Tibial nerve (tissue), 4 donors: ENCODE data around the gene ANKS6. TPM values are rescaled to one million over a fixed set of nuclear protein-coding genes. Genes with fewer than 3 reads are reported as not detected.

Experiments
- DNase-seq, 2 donors: peaks; one replicate each; pipeline ENCODE4 v3.0.0-alpha.2; 2019; ENCODE audit warnings: low spot score in 2 of 2
- H3K27ac ChIP-seq, 4 donors: fragments of 200-600 bp; sonication (generic) in 3 of 4; one replicate each; pipeline ENCODE4 v1.5.1; 2017 to 2019; ENCODE audit warnings: mild to moderate bottlenecking in 1 of 4
- H3K27me3 ChIP-seq, 2 donors: fragments of 200-600 bp; sonication (generic) in 1 of 2; one replicate each; pipeline versions ENCODE4 v1.5.1 to v1.6.0; 2017 to 2019
- H3K36me3 ChIP-seq, 3 donors: fragments of 200-600 bp; sonication (generic); one replicate each; pipeline ENCODE4 v1.5.1; 2018 to 2019
- H3K4me1 ChIP-seq, 4 donors: fragments of 200-600 bp; sonication (generic) in 3 of 4; one replicate each; pipeline ENCODE4 v1.5.1; 2017 to 2019
- H3K4me3 ChIP-seq, 4 donors: fragments of 200-600 bp; sonication (generic) in 3 of 4; one replicate each; pipeline ENCODE4 v1.5.1; 2017 to 2019; ENCODE audit warnings: mild to moderate bottlenecking in 1 of 4, moderate library complexity in 1 of 4
- H3K9me3 ChIP-seq, 4 donors: fragments of 200-600 bp; sonication (generic) in 3 of 4; one replicate each; pipeline ENCODE4 v1.5.1; 2017 to 2019
- EP300 ChIP-seq, 2 donors: sonication (generic); formaldehyde crosslinking; IDR thresholded peaks; one replicate each; pipeline ENCODE4 v1.6.1; 2017; ENCODE audit warnings: antibody characterized with exemption in 2 of 2, mild to moderate bottlenecking in 1 of 2
- POLR2A ChIP-seq, 2 donors: fragments of 450-650 bp; IDR thresholded peaks; one replicate each; pipeline ENCODE4 v1.6.1; 2017; ENCODE audit warnings: antibody characterized with exemption in 2 of 2, mild to moderate bottlenecking in 2 of 2, moderate library complexity in 2 of 2
- WGBS, 2 donors: methylation state at CpG; one replicate each; pipeline ENCODE4 v1.1.5; 2018; 5-methylcytosine and 5-hydroxymethylcytosine counted together
- total RNA-seq, 4 donors: library from RNA; depleted of rRNA; stranded (reverse); fragments of >200 nt; gene quantifications; one replicate each; pipeline ENCODE4 v1.1.0, GENCODE V29; 2016
- TF ChIP-seq, protein P1 (sequence below), 5 experiments: fragments of 200-600 bp in 3 of 5; fragments of 450-650 bp in 2 of 5; sonication (generic) in 3 of 5; IDR thresholded peaks; one replicate each; pipeline ENCODE4 v1.5.1; 2016 to 2019; ENCODE audit warnings: antibody characterized with exemption in 5 of 5, mild to moderate bottlenecking in 3 of 5, moderate library complexity in 2 of 5

The ANKS6 gene
- total RNA-seq, 4 donors from 2014 or later: 13.8 to 46.2 (median 27.9) TPM

DNA sequence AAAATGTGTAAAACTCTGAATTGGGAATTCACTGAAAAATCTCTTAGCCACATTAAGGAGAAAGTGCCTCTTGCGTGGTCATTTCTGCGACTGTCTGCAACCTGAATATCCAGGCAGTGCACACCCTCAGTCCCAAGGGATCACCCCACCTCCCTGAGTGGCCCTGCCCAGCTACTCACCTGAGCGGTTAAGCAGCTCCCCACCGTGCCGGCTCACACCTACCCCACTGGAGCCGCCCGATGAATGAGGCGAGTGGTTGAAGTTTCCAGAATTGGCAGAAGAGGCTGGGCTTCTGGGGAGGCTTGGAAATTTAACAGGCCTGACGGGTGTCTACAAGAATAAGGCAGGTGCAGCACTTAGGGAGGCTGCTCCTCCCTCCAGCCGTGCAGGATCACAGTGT lies 25.6 kb downstream of the ANKS6 start:
- H3K27me3 ChIP-seq: no peaks in the 10 kb centered on the region
- DNase-seq: no peak
- H3K4me3 ChIP-seq: no peak overlapping the region
- TF ChIP-seq, protein P1, sequence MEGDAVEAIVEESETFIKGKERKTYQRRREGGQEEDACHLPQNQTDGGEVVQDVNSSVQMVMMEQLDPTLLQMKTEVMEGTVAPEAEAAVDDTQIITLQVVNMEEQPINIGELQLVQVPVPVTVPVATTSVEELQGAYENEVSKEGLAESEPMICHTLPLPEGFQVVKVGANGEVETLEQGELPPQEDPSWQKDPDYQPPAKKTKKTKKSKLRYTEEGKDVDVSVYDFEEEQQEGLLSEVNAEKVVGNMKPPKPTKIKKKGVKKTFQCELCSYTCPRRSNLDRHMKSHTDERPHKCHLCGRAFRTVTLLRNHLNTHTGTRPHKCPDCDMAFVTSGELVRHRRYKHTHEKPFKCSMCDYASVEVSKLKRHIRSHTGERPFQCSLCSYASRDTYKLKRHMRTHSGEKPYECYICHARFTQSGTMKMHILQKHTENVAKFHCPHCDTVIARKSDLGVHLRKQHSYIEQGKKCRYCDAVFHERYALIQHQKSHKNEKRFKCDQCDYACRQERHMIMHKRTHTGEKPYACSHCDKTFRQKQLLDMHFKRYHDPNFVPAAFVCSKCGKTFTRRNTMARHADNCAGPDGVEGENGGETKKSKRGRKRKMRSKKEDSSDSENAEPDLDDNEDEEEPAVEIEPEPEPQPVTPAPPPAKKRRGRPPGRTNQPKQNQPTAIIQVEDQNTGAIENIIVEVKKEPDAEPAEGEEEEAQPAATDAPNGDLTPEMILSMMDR (IDR thresholded peaks at IDR 0.05): no peak
- TF ChIP-seq EP300 (IDR thresholded peaks at IDR 0.05): no peak
- no peak for TF ChIP-seq POLR2A (IDR thresholded peaks at IDR 0.05)
- H3K9me3 ChIP-seq: no peaks in the 10 kb centered on the region
- H3K36me3 ChIP-seq: peaks cover 0 to 89% (median 10%) of the 10 kb centered on the region in 3 donors
- WGBS, 2 donors: 93 to 96% methylated on average over 9 to 10 of the region's 10 CpGs
- no peaks in the 10 kb centered on the region for H3K4me1 ChIP-seq
- no peak overlapping the region for H3K27ac ChIP-seq

DNA sequence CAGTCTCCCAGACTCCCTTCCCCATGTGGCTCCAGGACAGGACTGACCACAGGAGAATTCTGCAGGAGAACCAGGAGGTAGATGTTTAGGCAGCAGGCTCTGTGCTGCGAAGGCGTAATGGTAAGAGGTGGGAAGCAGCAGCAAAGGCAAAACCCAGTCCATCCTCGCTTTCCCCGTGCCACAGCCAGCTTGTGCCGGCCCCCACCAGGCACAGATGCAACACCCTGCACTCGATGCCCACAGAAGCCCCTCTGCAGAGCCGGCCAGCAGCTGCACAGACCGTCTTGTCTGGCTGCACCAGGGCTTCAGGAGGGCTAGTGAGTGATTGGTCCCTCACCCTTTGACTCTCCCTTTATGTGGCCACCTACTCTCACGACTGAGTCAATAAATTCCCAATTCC lies 28.0 kb downstream of the ANKS6 start:
- Histone ChIP-seq H3K36me3 (peaks cover 0 to 98% (median 6%) of the 10 kb centered on the region in 3 donors), H3K27ac (no peak overlapping the region), H3K4me1 (no peaks in the 10 kb centered on the region), H3K27me3 (no peaks in the 10 kb centered on the region), H3K9me3 (peaks cover 0 to 16% (median 0%) of the 10 kb centered on the region in 4 donors), H3K4me3 (no peak overlapping the region)
- TF ChIP-seq POLR2A (IDR thresholded peaks at IDR 0.05) (no peak), EP300 (IDR thresholded peaks at IDR 0.05) (no peak)
- TF ChIP-seq, protein P1 (IDR thresholded peaks at IDR 0.05): no peak
- no peak for DNase-seq
- WGBS, 2 donors: 94 to 97% methylated on average over 9 of the region's 9 CpGs

DNA sequence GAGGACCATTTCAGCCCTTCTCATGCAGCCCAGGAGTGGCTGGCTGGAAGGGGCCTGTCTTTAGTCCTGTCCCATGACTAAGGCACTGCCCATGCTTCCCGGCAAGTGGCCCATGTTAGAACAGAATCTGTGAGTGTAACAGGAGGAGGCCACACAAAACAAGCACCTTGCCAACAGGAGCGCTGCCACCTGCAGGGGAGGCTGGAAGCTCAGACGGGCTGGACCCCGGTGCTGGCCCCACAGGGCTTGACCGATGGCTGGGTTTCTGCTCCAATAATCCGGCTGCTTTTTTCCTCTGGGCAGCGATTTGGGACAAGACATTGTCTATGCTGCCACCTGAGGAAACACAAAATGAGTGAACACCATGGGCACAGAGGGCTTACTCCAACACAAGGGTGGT lies 28.4 kb downstream of the ANKS6 start:
- no peaks in the 10 kb centered on the region for H3K4me1 ChIP-seq
- no peak for DNase-seq
- peaks cover 0 to 96% (median 6%) of the 10 kb centered on the region in 3 donors for H3K36me3 ChIP-seq
- TF ChIP-seq EP300 (IDR thresholded peaks at IDR 0.05) (no peak), POLR2A (IDR thresholded peaks at IDR 0.05) (no peak)
- TF ChIP-seq, protein P1 (IDR thresholded peaks at IDR 0.05): no peak
- H3K9me3 ChIP-seq: peaks cover 0 to 16% (median 0%) of the 10 kb centered on the region in 4 donors
- WGBS, 2 donors: 91 to 97% methylated on average over 7 of the region's 7 CpGs
- H3K27ac ChIP-seq: no peak overlapping the region
- no peaks in the 10 kb centered on the region for H3K27me3 ChIP-seq
- no peak overlapping the region for H3K4me3 ChIP-seq

DNA sequence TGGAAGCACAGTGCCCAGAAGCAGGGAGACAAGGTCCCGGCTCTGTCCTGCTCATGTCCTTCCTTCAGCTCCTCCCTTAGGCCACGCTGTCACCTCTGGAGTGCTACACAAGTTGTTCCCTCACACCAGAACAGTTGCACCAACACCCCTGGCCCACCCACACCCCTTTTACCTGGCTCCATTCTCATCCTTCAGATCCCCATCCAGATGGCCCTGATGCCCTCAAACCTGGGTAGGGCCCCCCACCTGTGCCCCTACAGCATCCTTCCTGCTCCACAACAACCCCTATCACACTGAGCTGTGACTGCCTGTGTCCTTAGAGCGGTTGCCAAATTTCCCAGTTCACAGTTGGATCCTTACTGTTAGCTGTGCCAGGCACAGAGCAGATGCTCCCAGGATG lies 29.2 kb downstream of the ANKS6 start:
- Histone ChIP-seq H3K27me3 (no peaks in the 10 kb centered on the region), H3K9me3 (peaks cover 0 to 16% (median 0%) of the 10 kb centered on the region in 4 donors), H3K4me1 (no peaks in the 10 kb centered on the region), H3K4me3 (no peak overlapping the region), H3K27ac (no peak overlapping the region), H3K36me3 (peaks cover 0 to 95% (median 6%) of the 10 kb centered on the region in 3 donors)
- TF ChIP-seq, protein P1 (IDR thresholded peaks at IDR 0.05): no peak
- no peak for TF ChIP-seq POLR2A (IDR thresholded peaks at IDR 0.05)
- no peak for TF ChIP-seq EP300 (IDR thresholded peaks at IDR 0.05)
- no peak for DNase-seq
- 74 to 87% methylated on average over 3 of the region's 3 CpGs for WGBS, 2 donors

DNA sequence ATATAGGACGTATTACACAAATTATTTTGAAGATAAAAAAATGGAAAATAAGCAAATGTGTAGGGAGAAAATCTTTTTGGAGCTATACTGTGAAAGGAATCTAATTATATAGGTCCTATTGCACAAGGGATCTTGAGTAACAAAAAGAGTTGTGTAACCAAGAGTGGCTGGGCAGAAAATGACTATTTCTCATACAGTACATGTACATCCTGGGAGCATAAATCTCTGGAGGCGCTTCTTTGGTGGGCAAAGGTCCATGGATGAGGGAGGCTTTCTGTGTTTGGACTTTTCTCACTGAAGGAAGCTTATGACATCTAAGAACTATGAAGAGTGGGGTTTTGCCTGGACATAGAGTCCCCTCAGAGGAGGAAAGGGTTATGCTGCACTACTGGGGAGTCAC lies 29.8 kb downstream of the ANKS6 start:
- TF ChIP-seq POLR2A (IDR thresholded peaks at IDR 0.05) (no peak), EP300 (IDR thresholded peaks at IDR 0.05) (no peak)
- TF ChIP-seq, protein P1 (IDR thresholded peaks at IDR 0.05): no peak
- peaks cover 0 to 91% (median 6%) of the 10 kb centered on the region in 3 donors for H3K36me3 ChIP-seq

More for the DNA sequence above, 29.8 kb downstream of the ANKS6 start:
- Histone ChIP-seq H3K27ac (no peak overlapping the region), H3K4me3 (no peak overlapping the region), H3K4me1 (no peaks in the 10 kb centered on the region), H3K9me3 (peaks cover 0 to 16% (median 0%) of the 10 kb centered on the region in 4 donors), H3K27me3 (no peaks in the 10 kb centered on the region)
- no peak for DNase-seq
- WGBS, 2 donors: 91 to 92% methylated on average over 2 of the region's 2 CpGs
